NCI-H82 treated with DMSO at 0.1 percent for 48 hours (cell line): ENCODE results near the gene GRIK5.

Experiments
- DNase-seq: peaks from one replicate; lab custom pipeline; 2025; ENCODE audit not compliant: unreplicated experiment; lab: John Stamatoyannopoulos, UW

Gene GRIK5

DNA sequence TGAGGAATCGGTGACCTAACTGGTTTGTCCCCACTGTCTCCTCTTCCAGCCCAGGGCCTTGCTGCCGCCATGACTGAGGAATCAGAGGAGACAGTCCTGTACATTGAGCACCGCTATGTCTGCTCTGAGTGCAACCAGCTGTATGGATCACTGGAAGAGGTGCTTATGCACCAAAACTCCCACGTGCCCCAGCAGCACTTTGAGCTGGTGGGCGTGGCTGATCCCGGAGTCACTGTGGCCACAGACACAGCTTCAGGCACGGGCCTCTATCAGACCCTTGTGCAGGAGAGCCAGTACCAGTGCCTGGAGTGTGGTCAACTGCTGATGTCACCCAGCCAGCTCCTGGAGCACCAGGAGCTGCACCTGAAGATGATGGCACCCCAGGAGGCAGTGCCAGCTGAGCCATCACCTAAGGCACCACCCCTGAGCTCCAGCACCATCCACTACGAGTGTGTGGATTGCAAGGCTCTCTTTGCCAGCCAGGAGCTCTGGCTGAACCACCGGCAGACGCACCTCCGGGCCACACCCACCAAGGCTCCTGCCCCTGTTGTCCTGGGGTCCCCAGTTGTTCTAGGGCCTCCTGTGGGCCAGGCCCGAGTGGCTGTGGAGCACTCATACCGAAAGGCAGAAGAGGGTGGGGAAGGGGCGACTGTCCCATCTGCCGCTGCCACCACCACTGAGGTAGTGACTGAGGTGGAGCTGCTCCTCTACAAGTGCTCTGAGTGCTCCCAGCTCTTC is 8.7 kb upstream of the GRIK5 start:
- no peak for DNase-seq

- no peak for DNase-seq
Observed at GRCh38 chr19:42078058-42078457, 8.1 kb upstream of the GRIK5 start.

DNA sequence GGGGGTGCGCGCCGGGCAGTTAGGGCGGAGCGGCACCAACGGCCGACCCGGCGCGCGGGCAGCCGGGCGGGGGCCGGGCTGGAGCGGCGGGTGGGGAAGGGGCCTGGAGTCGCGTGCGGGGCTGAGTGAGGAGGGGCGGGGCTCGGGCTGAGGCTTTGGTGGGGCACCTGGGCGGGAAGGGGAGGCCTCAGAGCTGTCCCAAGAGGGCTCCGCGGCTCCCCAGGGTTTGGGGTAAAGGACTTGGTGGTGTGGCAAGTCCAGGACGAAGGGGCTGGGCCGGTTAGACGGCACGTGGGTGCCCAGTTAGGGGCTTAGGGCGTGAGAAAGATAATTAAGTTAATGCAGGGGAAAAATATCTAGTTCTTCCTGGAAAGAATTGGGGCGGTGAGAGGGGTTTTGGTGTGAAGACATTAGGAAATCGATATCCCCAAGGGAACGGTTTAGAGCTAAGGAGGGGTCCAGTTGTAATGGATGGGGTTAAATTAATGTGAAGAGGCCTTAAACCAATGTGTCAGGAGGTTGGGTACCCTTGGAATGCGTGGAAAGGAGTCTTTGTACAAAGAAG is 6.5 kb upstream of the GRIK5 start:
- no peak for DNase-seq

DNA sequence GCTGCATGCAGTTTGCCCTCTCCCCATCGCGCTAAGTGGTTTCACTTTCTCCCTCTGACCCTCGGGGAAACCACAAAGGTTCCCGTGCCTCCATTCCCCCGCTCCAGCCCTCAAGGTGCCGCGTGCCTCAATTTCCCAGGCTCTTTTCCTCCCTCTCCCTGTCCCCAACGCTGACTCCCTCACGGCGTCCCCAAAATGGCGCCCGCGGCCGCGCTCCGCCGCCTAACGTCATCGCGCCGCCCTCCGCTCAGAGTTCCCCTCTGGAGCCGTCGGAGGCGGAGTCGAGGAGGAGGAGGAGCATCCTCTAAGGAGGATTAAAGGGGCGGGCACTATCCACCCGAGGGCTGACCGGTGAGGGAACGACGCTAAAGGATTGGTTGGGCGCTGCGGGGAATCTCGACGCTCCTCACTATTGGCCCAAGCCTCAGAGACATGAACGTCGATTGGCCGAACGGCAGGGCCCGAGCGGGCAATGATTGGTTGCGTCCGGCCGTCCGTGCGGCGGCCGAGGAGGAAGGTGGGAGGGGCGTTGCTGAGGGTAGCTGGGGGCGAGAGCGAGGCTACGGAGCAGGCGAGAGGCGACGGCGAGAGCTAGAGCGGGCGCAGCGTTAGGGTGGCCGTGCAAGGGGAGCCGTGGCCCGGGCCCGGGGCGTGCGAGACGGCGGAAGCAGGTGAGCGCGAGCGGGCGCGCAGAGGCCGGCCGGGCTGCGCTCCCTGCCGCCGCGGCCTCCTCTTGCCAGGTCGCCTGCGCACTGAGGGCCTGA is 5.8 kb upstream of the GRIK5 start, which contains the start of gene ZNF574:
Gene ZNF574, plus strand, starts transcription at position 551 of the 764 bp plus-strand sequence. CDS start 2,441 bp downstream, outside the sequence.
- peak; percentile 98 for DNase-seq

- DNase-seq = no peak
Observed at GRCh38 chr19:42075364-42075615, 5.3 kb upstream of the GRIK5 start.

- no peak for DNase-seq
Observed at GRCh38 chr19:42074513-42075363, 4.7 kb upstream of the GRIK5 start.

- no peak for DNase-seq
Observed at GRCh38 chr19:42071247-42071646, 1.2 kb upstream of the GRIK5 start.

- no peak for DNase-seq
Observed at GRCh38 chr19:42068756-42069571, 1.0 kb downstream of the GRIK5 start.

GRCh38 chr19:42068361-42068755 is 1.6 kb downstream of the GRIK5 start:
- no peak for DNase-seq

DNA sequence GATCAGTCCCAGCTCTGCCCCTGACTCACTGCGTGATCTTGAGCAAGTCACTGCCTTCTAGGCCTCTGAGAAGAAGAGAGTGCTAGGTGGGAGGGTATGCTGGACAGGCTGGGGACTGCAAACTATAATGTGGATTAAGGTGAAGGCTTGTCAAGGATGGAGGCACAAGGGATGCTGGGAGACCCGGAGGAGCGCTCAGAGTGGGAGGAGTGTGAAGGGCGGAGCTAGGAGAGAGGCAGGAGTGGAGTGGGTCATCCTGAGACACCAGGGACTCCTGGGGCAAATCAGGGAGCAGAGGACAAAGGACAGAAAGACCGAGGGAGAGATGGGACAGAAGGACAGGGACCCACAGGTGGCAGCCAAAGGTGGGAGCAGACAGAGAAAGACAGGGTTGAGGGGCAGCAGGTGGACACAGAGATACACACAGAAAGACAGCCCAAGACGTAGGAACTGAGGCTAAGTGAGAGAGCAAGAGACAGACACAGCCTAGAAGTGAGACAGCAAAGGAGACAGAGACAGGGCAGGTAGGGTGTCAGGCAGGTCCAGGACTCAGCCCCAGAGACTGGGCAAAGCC is 2.6 kb downstream of the GRIK5 start:
- DNase-seq = no peak

GRCh38 chr19:42066075-42066754 is 3.8 kb downstream of the GRIK5 start:
- no peak for DNase-seq

DNA sequence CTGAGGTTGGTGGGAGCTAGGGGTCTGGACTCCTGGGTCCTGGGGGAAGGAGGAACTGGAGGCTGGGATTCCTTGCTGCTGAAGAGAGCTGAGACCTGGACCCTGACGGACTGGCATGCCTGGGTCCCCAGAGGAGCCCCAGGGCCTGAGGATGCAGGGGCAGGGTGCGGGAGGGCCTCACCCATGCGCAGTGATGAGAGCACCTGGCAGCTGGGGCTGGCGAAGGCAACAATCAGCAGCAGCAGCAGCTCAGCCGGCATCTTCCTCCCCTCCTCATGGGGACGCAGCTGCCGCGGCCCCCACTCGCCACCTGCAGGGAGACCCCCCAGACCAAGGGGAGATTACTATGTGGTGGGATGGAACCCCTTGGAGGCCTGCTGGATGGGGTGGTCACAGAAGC is 4.5 kb downstream of the GRIK5 start:
- DNase-seq = no peak

GRCh38 chr19:42065051-42065450 is 5.0 kb downstream of the GRIK5 start:
- DNase-seq = no peak

GRCh38 chr19:42064432-42064831 is 5.6 kb downstream of the GRIK5 start:
- no peak for DNase-seq

DNA sequence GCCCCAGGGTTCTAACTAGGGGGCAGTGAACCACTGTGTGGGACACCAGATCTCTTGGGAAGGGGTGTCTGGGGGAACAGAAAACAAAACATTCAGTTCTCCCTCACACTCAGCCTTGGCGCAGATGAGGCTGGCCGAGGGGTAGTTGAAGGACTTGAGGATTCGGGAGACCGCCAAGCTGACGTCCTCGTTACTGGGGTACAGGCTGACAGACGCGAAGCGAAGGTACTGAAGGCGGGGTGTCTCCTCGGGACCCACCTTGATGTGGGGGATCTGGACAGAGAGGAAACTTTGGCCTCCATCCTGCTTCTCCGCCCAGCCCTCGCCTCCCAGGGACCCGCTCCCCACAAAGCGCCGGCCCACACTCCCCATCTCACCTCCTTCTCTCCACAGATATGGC is 7.6 kb downstream of the GRIK5 start:
- DNase-seq = no peak

GRCh38 chr19:42060117-42060516 is 9.9 kb downstream of the GRIK5 start:
- no peak for DNase-seq

DNA sequence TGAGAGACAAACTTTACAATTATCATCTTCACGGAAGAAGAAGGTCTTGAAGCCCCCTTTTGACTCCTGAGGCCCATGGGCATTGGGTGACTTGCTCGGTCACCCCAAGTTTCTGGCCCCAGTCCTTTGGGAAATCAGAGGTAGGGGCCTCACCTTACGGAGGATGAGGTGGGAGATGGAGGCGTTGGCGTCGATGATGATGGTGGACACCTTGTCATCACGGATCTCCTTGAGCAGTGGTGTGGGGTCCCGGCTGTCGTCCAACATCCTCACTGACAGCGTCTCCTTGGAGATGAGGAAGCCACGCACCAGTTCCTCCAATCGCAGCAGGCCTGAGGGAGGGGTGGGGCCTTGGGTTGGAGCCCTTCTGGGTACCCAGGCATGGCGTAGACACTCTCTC is 10.8 kb downstream of the GRIK5 start:
- no peak for DNase-seq

GRCh38 chr19:42057846-42058245 is 12.2 kb downstream of the GRIK5 start:
- no peak for DNase-seq

DNA sequence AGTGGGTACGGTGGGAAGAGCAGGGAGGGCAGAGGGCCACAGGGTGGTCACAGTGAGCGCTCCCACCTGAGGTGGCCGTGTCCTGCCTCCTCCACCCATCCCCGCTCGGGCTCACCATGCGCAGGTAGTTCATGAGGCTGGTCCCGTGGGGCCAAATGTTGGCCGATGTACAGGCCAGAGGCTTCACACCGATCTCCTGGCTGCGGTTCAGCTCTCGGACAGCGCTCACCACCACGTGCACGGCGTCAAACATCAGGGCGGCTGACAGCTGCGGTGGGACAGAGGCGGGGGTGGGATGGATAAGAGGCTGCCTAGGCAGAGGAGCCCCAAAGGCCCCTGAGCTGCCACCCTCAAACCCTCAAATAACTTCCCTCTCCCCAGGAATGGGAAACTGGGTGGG is 15.8 kb downstream of the GRIK5 start:
- no peak for DNase-seq
